ENCODE data around the gene CUBN.

Gene CUBN

GRCh38 chr10:16816830-16817124, 312.8 kb downstream of the CUBN start:
- TF ChIP-seq CTCF (IDR thresholded peaks at IDR 0.05), result no peak
- TF ChIP-seq ZFX (IDR thresholded peaks at IDR 0.05; ENCODE audit: borderline replicate concordance), result no peak
- H3K27ac ChIP-seq, result peak overlapping the region; percentile 76

GRCh38 chr10:16816171-16816570, 313.4 kb downstream of the CUBN start:
- H3K27ac ChIP-seq, result no peak overlapping the region

GRCh38 chr10:16814012-16814411, 315.6 kb downstream of the CUBN start:
- H3K27ac ChIP-seq, result no peak overlapping the region
- TF ChIP-seq CTCF (IDR thresholded peaks at IDR 0.05), result no peak

More at GRCh38 chr10:16816171-16816570, 313.4 kb downstream of the CUBN start:
- TF ChIP-seq ZFX (IDR thresholded peaks at IDR 0.05; ENCODE audit: borderline replicate concordance), result no peak
- no peak for TF ChIP-seq CTCF (IDR thresholded peaks at IDR 0.05)

- no peak overlapping the region for H3K27ac ChIP-seq
- no peak for TF ChIP-seq ZFX (IDR thresholded peaks at IDR 0.05; ENCODE audit: borderline replicate concordance)
- TF ChIP-seq CTCF (IDR thresholded peaks at IDR 0.05), result no peak
Observed at GRCh38 chr10:16812676-16813075, 316.9 kb downstream of the CUBN start.

- no peak overlapping the region for H3K27ac ChIP-seq
- TF ChIP-seq CTCF (IDR thresholded peaks at IDR 0.05), result no peak
- no peak for TF ChIP-seq ZFX (IDR thresholded peaks at IDR 0.05; ENCODE audit: borderline replicate concordance)
Observed at GRCh38 chr10:16811765-16812164, 317.8 kb downstream of the CUBN start.

- TF ChIP-seq ZFX (IDR thresholded peaks at IDR 0.05; ENCODE audit: borderline replicate concordance) (no peak), CTCF (IDR thresholded peaks at IDR 0.05) (no peak)
- no peak overlapping the region for H3K27ac ChIP-seq
Observed at GRCh38 chr10:16811292-16811691, 318.3 kb downstream of the CUBN start.

GRCh38 chr10:16809074-16809718, 320.4 kb downstream of the CUBN start:
- TF ChIP-seq CTCF (IDR thresholded peaks at IDR 0.05) (peak; percentile 81), ZFX (IDR thresholded peaks at IDR 0.05; ENCODE audit: borderline replicate concordance) (no peak)
- H3K27ac ChIP-seq, result no peak overlapping the region

Data from 22Rv1 (cell line).